Measurements from ENCODE around the gene USP35. TPM values are rescaled to one million over a fixed set of nuclear protein-coding genes. Genes with fewer than 3 reads are reported as not detected.

Gene USP35
- total and polyA plus RNA-seq, 12 donors = 13.6 to 75.9 (median 32.1) TPM

- Histone ChIP-seq H3K4me1 (replicated peaks in 1 of 2) (peaks cover 19 to 31% of the 10 kb centered on the region in 2 donors), H3K36me3 (replicated peaks in 1 of 2) (no peaks in the 10 kb centered on the region), H3K9me3 (replicated peaks in 1 of 3) (no peaks in the 10 kb centered on the region), H3K4me3 (no peak overlapping the region), H3K27me3 (no peaks in the 10 kb centered on the region), H3K27ac (peak overlapping the region in 4 of 5 donors; percentile 55 to 88 (median 66))
- 19 to 46% (median 22%) methylated on average over 2 of the region's 2 CpGs for WGBS, 4 donors
- TF ChIP-seq POLR2A (IDR thresholded peaks at IDR 0.05) = peak; percentile 10 to 42
- TF ChIP-seq, protein P1, sequence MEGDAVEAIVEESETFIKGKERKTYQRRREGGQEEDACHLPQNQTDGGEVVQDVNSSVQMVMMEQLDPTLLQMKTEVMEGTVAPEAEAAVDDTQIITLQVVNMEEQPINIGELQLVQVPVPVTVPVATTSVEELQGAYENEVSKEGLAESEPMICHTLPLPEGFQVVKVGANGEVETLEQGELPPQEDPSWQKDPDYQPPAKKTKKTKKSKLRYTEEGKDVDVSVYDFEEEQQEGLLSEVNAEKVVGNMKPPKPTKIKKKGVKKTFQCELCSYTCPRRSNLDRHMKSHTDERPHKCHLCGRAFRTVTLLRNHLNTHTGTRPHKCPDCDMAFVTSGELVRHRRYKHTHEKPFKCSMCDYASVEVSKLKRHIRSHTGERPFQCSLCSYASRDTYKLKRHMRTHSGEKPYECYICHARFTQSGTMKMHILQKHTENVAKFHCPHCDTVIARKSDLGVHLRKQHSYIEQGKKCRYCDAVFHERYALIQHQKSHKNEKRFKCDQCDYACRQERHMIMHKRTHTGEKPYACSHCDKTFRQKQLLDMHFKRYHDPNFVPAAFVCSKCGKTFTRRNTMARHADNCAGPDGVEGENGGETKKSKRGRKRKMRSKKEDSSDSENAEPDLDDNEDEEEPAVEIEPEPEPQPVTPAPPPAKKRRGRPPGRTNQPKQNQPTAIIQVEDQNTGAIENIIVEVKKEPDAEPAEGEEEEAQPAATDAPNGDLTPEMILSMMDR (IDR thresholded peaks at IDR 0.05) = no peak
- DNase-seq = peak; percentile 67 to 87 (median 83)
- intact Hi-C loops (cut with DNase I) = no loop called here
Measured at GRCh38 chr11:78163828-78164227, 24.9 kb upstream of the USP35 start.

GRCh38 chr11:78164471-78164870 is 24.2 kb upstream of the USP35 start:
- H3K27me3 ChIP-seq = no peaks in the 10 kb centered on the region
- WGBS, 4 donors = 81 to 100% (median 99%) methylated on average over 2 of the region's 2 CpGs
- intact Hi-C loops (cut with DNase I) = no loop called here
- H3K9me3 ChIP-seq (replicated peaks in 1 of 3) = no peaks in the 10 kb centered on the region
- H3K4me1 ChIP-seq (replicated peaks in 1 of 2) = peaks cover 24 to 36% of the 10 kb centered on the region in 2 donors
- H3K36me3 ChIP-seq (replicated peaks in 1 of 2) = no peaks in the 10 kb centered on the region
- no peak for DNase-seq
- peak overlapping the region in 4 of 5 donors; percentile 55 to 88 (median 66) for H3K27ac ChIP-seq
- no peak overlapping the region for H3K4me3 ChIP-seq
- TF ChIP-seq POLR2A (IDR thresholded peaks at IDR 0.05) = no peak
- TF ChIP-seq, protein P1 (IDR thresholded peaks at IDR 0.05) = no peak

DNA sequence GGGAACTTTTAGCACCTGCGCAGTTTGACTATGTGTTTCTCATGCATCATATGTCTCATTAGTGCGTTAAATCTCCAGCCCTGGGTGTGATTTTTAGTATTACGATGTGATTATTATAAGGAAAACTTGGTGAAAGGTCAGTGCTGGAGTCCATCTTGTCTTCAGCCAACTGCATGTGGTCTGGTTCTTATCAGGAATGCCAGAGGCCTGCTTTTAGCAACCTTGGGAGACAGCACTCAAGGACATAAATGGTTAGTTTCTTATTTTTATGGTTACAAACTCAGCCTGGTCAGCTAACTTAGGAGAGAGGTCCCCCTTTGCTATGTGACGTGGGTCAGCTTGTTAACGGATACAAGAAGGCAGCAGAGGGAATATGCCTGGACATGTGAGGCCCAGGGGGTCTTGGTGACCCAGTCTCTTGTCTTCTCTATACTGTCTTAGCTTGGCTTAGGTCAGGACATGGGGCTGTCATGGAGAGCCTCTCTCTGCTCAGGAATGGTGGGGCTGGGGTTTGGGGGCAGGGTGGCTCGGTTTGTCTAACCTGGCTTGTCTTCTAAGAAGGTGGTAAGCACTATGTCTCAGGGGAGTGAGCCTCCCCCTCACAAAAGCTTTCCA is 21.8 kb upstream of the USP35 start:
- H3K4me1 ChIP-seq (replicated peaks in 1 of 2) = peaks cover 26 to 56% of the 10 kb centered on the region in 2 donors
- no peaks in the 10 kb centered on the region for H3K27me3 ChIP-seq
- H3K27ac ChIP-seq = peak overlapping the region in 4 of 5 donors; percentile 3 to 45 (median 27)
- TF ChIP-seq, protein P1 (IDR thresholded peaks at IDR 0.05) = no peak
- TF ChIP-seq POLR2A (IDR thresholded peaks at IDR 0.05) = no peak
- H3K4me3 ChIP-seq = no peak overlapping the region
- WGBS, 4 donors = 83 to 90% (median 85%) methylated on average over 6 of the region's 6 CpGs
- H3K9me3 ChIP-seq (replicated peaks in 1 of 3) = no peaks in the 10 kb centered on the region
- DNase-seq = no peak
- intact Hi-C loops (cut with DNase I) = no loop called here
- H3K36me3 ChIP-seq (replicated peaks in 1 of 2) = no peaks in the 10 kb centered on the region

DNA sequence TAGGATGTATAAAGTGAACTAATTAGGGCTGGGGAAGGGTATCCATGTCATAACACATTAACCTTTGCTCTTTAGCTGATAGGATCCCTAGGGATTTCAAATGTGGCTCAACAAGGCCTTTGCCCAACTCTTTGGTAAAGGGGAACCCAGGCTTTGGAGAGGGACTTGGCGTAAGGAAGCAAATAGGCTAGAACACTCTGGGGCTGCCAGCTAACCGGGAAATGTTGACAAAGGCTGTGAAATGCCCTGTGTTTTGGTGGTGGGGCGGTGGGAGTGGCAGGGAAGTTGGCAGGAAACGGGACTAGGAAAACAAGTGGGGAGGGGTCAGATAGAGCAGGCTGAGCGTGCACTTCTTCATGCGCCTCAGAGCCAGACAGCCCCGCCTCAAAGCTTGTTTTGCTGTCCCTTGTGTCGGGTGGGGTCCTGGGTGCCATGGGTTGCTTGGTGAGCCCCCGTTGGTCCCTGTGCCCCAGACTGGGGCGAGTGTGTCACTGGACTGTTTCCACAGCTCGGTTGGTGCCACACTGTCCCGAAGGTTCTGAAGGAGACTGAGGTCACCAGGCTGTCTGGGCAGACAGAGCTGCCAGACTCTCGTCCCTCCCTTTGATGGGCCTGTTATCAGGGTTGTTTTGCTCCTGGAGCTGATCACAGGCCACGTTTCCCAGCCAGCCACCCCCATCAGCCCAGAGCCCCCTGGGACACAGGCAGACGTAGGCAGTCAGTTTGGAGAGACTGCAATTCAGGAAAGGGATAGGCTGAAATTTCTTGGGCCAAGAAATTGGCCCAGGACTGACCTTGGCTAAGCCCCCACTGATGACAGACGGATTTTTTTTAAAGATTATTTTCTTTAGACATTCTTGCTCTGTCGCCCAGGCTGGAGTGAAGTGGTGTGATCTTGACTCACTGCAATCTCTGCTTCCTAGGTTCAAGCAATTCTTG is 19.9 kb upstream of the USP35 start:
- Histone ChIP-seq H3K4me1 (replicated peaks in 1 of 2) (peaks cover 20 to 58% of the 10 kb centered on the region in 2 donors), H3K9me3 (replicated peaks in 1 of 3) (no peaks in the 10 kb centered on the region), H3K27me3 (no peaks in the 10 kb centered on the region), H3K27ac (peak overlapping the region; percentile 80 to 99 (median 90)), H3K4me3 (peak overlapping the region in 1 of 4 donors; percentile 19), H3K36me3 (replicated peaks in 1 of 2) (peaks cover 0 to 9% of the 10 kb centered on the region in 2 donors)
- intact Hi-C loops (cut with DNase I) = no loop called here
- TF ChIP-seq, protein P1 (IDR thresholded peaks at IDR 0.05) = no peak
- peak; percentile 19 to 70 for TF ChIP-seq POLR2A (IDR thresholded peaks at IDR 0.05)
- WGBS, 4 donors = 38 to 47% (median 40%) methylated on average over 17 of the region's 17 CpGs
- DNase-seq = peak; percentile 76 to 95 (median 91)

All from adrenal gland (tissue), 12 donors.